Measurements from ENCODE around the gene LCA5L. TPM values are rescaled to one million over a fixed set of nuclear protein-coding genes. Genes with fewer than 3 reads are reported as not detected.
"Not testable (repeated sequence)": the region's sequence is repeated elsewhere in the genome, so short reads cannot be mapped to it uniquely, and the experiment has no call there.

The LCA5L gene
- total and polyA plus RNA-seq, 5 donors from 2014 or later, result not detected

DNA sequence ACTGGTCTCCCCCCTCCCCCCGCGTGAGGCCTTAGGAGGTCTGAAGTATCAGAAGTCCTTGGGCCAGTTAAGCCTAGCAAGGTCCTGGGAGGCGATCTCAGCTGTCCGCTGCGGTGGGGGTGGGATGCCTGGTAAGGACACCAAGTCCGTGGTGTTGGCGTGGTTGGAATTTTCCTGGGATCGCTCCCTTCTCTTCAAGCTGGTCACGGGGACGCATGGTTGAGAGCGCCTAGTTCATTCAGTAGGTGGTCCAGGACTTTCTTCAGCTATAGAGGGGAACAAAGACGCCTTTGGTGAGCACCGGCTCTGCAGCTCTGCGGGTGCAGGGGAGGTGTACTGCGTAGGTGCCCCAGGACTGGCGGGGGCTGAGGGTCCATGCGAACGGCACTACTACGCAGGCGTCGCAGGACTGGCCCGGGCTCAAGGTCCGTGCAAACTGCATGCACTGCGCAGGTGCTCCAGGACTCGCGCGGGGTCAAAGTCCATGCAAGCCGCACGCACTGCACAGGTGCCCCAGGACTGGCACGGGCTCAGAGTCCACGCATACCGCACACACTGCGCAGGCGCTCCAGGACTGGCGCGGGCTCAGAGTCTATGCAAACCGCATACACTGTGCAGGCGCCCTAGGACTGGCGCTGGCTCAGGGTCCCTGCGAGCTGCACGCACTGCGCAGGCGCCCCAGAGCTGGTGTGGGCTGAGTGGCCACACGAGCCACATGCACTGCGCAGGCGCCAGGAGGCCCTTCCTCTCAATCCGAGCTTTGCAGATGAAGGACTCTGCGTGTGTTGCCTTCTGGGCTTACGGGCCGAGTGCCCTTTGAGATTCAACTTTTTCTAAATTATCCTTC is 60.1 kb downstream of the LCA5L start:
- ATAC-seq (ENCODE audit: low read depth in 2 of 2), result peak; percentile 19 to 43
- H3K9me3 ChIP-seq (ENCODE audit: control insufficient read depth in 2 of 2, low read length in 2 of 2), result no peaks in the 10 kb centered on the region
- no peaks in the 10 kb centered on the region for H3K27me3 ChIP-seq (ENCODE audit: control insufficient read depth, insufficient read depth, low read length)
- H3K4me3 Mint-ChIP-seq, result peak overlapping the region; percentile 46 to 77 (median 74)
- H3K27ac Mint-ChIP-seq, result peak overlapping the region in 1 of 3 donors; percentile 56
- H3K4me1 Mint-ChIP-seq, result peaks cover 25 to 50% (median 33%) of the 10 kb centered on the region in 4 donors
- H3K4me3 ChIP-seq (ENCODE audit: low read depth, low read length), result peak overlapping the region; percentile 37
- peak; percentile 46 to 76 (median 53) for DNase-seq
- no peaks in the 10 kb centered on the region for H3K9me3 Mint-ChIP-seq
- H3K27ac ChIP-seq (ENCODE audit: insufficient read depth, low read length, poor library complexity, severe bottlenecking), result no peak overlapping the region
- H3K27me3 Mint-ChIP-seq, result no peaks in the 10 kb centered on the region
- no peaks in the 10 kb centered on the region for H3K36me3 ChIP-seq (ENCODE audit: control insufficient read depth, insufficient read depth, low read length)
- peaks cover 3% of the 10 kb centered on the region for H3K36me3 Mint-ChIP-seq
- H3K4me1 ChIP-seq (ENCODE audit: control insufficient read depth, insufficient read depth, low read length, poor library complexity, severe bottlenecking), result peaks cover 28% of the 10 kb centered on the region

DNA sequence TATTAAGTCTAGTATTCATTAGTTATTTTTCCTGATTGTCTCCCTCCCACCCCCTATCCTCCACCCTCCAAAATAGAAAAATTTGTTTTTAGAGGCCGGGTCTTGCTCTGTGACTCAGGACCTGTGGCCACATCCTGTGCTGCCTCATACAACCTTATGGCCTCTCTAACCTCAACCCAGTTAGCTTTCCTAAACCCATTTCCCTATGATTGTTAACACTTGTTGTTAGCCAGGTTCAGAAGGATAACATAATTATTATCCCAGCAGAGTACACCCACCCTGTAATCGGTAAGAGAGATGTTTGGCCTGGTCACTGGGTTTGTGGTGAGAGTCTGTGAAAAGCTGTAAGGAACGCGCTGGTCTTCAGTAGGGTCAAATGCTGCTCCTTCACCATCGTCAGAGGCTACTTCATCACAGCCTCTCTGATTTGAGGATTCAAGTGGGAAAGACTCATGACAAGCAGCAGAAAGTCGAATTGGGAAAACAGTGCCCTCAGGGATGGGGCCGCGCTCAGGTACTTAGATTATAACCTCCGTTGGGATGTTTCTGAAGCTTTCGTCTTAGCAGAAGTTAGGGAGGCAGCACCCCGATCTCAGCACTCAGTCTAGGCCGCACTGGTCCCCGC is 60.8 kb downstream of the LCA5L start:
- Histone ChIP-seq H3K27ac (ENCODE audit: insufficient read depth, low read length, poor library complexity, severe bottlenecking) (no peak overlapping the region), H3K27me3 (ENCODE audit: control insufficient read depth, insufficient read depth, low read length) (no peaks in the 10 kb centered on the region), H3K9me3 (ENCODE audit: control insufficient read depth in 2 of 2, low read length in 2 of 2) (no peaks in the 10 kb centered on the region), H3K4me1 (ENCODE audit: control insufficient read depth, insufficient read depth, low read length, poor library complexity, severe bottlenecking) (peaks cover 32% of the 10 kb centered on the region), H3K36me3 (ENCODE audit: control insufficient read depth, insufficient read depth, low read length) (no peaks in the 10 kb centered on the region), H3K4me3 (ENCODE audit: low read depth, low read length) (no peak overlapping the region)
- peak overlapping the region in 2 of 3 donors; percentile 26 to 73 for H3K27ac Mint-ChIP-seq
- H3K4me3 Mint-ChIP-seq, result peak overlapping the region in 2 of 4 donors; percentile 51 to 77
- no peaks in the 10 kb centered on the region for H3K36me3 Mint-ChIP-seq
- peaks cover 25 to 53% (median 36%) of the 10 kb centered on the region in 4 donors for H3K4me1 Mint-ChIP-seq
- H3K27me3 Mint-ChIP-seq, result no peaks in the 10 kb centered on the region
- ATAC-seq (ENCODE audit: low read depth in 2 of 2) (no peak), DNase-seq (no peak)
- no peaks in the 10 kb centered on the region for H3K9me3 Mint-ChIP-seq

DNA sequence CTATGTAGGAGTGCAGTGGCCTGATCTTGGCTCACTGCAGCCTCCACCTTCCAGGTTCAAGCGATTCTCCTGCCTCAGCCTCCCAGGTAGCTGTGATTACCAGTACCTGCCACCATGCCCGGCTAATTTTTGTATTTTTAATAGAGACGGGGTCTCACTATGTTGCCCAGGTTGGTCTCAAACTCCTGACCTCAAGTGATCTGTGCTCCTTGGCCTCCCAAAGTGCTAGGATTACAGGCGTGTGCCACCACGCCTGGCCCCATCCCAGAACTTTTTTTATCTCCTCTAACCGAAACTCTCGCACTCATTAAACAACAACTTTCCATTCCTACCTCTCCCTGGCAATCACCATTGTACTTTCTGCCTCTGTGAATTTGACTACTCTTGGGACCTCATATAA is 63.5 kb downstream of the LCA5L start:
- H3K36me3 Mint-ChIP-seq; DNase-seq; H3K36me3 ChIP-seq (ENCODE audit: control insufficient read depth, insufficient read depth, low read length); H3K9me3 Mint-ChIP-seq; H3K9me3 ChIP-seq (ENCODE audit: control insufficient read depth in 2 of 2, low read length in 2 of 2); H3K4me3 ChIP-seq (ENCODE audit: low read depth, low read length); H3K27me3 ChIP-seq (ENCODE audit: control insufficient read depth, insufficient read depth, low read length); H3K27ac ChIP-seq (ENCODE audit: insufficient read depth, low read length, poor library complexity, severe bottlenecking); ATAC-seq (ENCODE audit: low read depth in 2 of 2): not testable (repeated sequence)
- Mint-ChIP-seq H3K27me3 (peaks cover 16% of the 10 kb centered on the region), H3K4me1 (peaks cover 21 to 38% (median 28%) of the 10 kb centered on the region in 4 donors), H3K27ac (peak overlapping the region; percentile 0 to 42 (median 24)), H3K4me3 (peak overlapping the region; percentile 2 to 99 (median 74))
- H3K4me1 ChIP-seq (ENCODE audit: control insufficient read depth, insufficient read depth, low read length, poor library complexity, severe bottlenecking), result peaks cover 26% of the 10 kb centered on the region

DNA sequence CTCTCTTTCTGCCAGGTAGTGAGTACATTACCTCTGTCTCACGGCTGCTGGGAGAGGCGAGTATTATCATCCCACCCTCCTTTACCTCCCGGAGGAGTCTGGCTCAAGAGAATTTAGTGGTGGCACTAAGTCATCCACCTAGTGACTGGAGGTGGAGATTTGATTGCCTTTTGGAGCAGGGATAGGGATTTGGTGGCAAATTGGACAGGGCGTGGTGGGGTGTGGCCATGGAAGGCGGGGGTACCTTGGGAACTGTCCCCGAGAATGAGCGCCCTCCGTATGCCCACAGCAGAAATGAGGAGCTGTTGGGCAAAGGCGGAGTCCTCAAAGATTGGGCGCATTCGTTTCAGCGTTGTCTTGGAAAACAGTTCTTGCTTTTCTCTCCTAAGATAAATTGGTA is 64.6 kb downstream of the LCA5L start:
- H3K27me3 Mint-ChIP-seq, result peaks cover 22% of the 10 kb centered on the region
- peak overlapping the region in 2 of 3 donors; percentile 42 to 94 for H3K27ac Mint-ChIP-seq
- H3K4me3 Mint-ChIP-seq, result peak overlapping the region; percentile 81 to 99 (median 92)
- peaks cover 17 to 35% (median 26%) of the 10 kb centered on the region in 4 donors for H3K4me1 Mint-ChIP-seq
- no peaks in the 10 kb centered on the region for H3K9me3 ChIP-seq (ENCODE audit: control insufficient read depth in 2 of 2, low read length in 2 of 2)
- H3K4me3 ChIP-seq (ENCODE audit: low read depth, low read length), result peak overlapping the region; percentile 88
- H3K9me3 Mint-ChIP-seq, result no peaks in the 10 kb centered on the region
- H3K27me3 ChIP-seq (ENCODE audit: control insufficient read depth, insufficient read depth, low read length), result no peaks in the 10 kb centered on the region
- ATAC-seq (ENCODE audit: low read depth in 2 of 2), result no peak
- peak overlapping the region; percentile 75 for H3K27ac ChIP-seq (ENCODE audit: insufficient read depth, low read length, poor library complexity, severe bottlenecking)
- no peaks in the 10 kb centered on the region for H3K36me3 ChIP-seq (ENCODE audit: control insufficient read depth, insufficient read depth, low read length)
- H3K36me3 Mint-ChIP-seq, result no peaks in the 10 kb centered on the region
- no peak for DNase-seq
- peaks cover 22% of the 10 kb centered on the region for H3K4me1 ChIP-seq (ENCODE audit: control insufficient read depth, insufficient read depth, low read length, poor library complexity, severe bottlenecking)

DNA sequence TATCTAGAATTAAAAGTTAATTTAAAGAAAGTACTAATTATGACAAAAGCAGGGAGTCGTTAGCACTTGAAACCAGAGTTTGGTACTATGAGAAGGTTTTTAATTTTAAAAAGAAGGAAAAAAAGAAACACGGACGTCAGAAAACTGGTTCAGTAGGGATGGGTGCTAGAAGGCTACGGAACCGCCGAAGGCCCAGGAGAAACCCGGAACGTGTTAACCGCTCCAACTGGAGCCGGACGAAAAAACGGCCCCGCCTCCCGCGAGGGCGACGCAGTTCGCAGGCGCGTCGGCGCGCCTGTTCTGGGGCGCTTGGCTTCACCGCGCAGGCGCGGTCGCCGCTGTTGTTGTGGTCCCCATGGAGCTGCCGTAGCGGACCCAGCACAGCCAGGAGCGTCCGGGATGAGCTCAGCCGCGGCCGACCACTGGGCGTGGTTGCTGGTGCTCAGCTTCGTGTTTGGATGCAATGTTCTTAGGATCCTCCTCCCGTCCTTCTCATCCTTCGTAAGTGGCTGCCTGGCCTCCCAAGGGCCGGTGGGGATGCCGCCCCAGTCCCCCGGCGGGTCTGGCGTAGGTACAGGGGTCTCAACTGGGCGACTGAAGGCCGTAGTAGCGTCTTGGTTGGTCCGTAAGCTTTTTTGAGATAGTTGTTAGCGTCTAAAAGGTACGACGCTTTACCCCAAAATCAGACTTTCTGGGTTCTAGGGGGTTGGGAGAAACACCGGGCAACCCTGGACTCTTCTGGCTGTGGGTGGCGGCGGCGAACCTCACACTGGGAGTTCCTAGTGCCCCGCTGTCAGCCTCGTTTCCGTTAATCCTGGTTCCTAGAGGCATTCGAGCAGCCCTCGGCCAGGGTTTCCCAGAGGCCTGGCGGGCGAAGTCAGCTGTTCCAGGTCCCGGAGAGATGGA is 65.3 kb downstream of the LCA5L start:
- DNase-seq (peak; percentile 83 to 89 (median 85)), ATAC-seq (ENCODE audit: low read depth in 2 of 2) (peak; percentile 96 to 98)
- Mint-ChIP-seq H3K27ac (peak overlapping the region; percentile 42 to 94 (median 74)), H3K4me1 (peaks cover 17 to 32% (median 25%) of the 10 kb centered on the region in 4 donors), H3K4me3 (peak overlapping the region; percentile 91 to 99 (median 96)), H3K27me3 (peaks cover 26% of the 10 kb centered on the region), H3K9me3 (no peaks in the 10 kb centered on the region), H3K36me3 (no peaks in the 10 kb centered on the region)
- H3K27ac ChIP-seq (ENCODE audit: insufficient read depth, low read length, poor library complexity, severe bottlenecking), result peak overlapping the region; percentile 75
- no peaks in the 10 kb centered on the region for H3K27me3 ChIP-seq (ENCODE audit: control insufficient read depth, insufficient read depth, low read length)
- no peaks in the 10 kb centered on the region for H3K9me3 ChIP-seq (ENCODE audit: control insufficient read depth in 2 of 2, low read length in 2 of 2)
- peaks cover 22% of the 10 kb centered on the region for H3K4me1 ChIP-seq (ENCODE audit: control insufficient read depth, insufficient read depth, low read length, poor library complexity, severe bottlenecking)
- peak overlapping the region; percentile 88 for H3K4me3 ChIP-seq (ENCODE audit: low read depth, low read length)
- H3K36me3 ChIP-seq (ENCODE audit: control insufficient read depth, insufficient read depth, low read length), result no peaks in the 10 kb centered on the region

DNA sequence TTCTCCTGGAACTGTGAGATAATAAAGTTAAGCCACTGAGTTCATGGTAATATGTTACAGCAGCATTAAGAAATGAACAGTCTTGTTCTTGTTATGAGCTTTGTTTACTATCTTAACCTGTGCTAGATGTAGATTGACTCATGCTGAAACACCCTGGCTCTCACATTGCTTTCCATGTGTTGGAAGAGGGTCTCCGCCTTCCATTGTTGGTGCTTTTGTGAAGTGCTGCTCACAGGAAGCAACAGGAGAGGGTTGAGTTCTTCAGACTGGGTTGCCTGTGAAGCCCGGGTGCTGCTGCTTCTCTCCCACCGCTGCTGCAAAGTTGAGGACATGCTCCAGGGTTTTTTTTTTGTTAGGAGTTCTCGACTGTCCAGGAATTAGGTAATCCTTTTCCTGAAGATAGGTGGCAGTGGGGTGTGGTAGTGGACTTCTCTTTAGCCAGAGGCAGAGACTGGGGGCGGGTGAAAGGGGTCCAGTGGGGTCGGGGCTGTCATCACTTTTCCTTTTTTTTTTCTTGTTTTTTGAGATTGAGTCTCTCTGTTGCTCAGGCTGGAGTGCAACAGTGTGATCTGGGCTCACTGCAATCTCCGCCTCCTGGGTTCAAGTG is 68.0 kb downstream of the LCA5L start:
- H3K27ac ChIP-seq (ENCODE audit: insufficient read depth, low read length, poor library complexity, severe bottlenecking), result no peak overlapping the region
- peaks cover 22% of the 10 kb centered on the region for H3K4me1 ChIP-seq (ENCODE audit: control insufficient read depth, insufficient read depth, low read length, poor library complexity, severe bottlenecking)
- H3K9me3 ChIP-seq (ENCODE audit: control insufficient read depth in 2 of 2, low read length in 2 of 2), result no peaks in the 10 kb centered on the region
- DNase-seq (peak in 1 of 3 donors; percentile 10), ATAC-seq (ENCODE audit: low read depth in 2 of 2) (no peak)
- peak overlapping the region in 2 of 4 donors; percentile 76 to 79 for H3K4me3 Mint-ChIP-seq
- no peak overlapping the region for H3K4me3 ChIP-seq (ENCODE audit: low read depth, low read length)
- peaks cover 12 to 29% (median 19%) of the 10 kb centered on the region in 4 donors for H3K4me1 Mint-ChIP-seq
- no peaks in the 10 kb centered on the region for H3K36me3 Mint-ChIP-seq
- H3K9me3 Mint-ChIP-seq, result no peaks in the 10 kb centered on the region
- H3K27ac Mint-ChIP-seq, result no peak overlapping the region
- peaks cover 8% of the 10 kb centered on the region for H3K27me3 ChIP-seq (ENCODE audit: control insufficient read depth, insufficient read depth, low read length)
- peaks cover 31% of the 10 kb centered on the region for H3K27me3 Mint-ChIP-seq
- no peaks in the 10 kb centered on the region for H3K36me3 ChIP-seq (ENCODE audit: control insufficient read depth, insufficient read depth, low read length)

DNA sequence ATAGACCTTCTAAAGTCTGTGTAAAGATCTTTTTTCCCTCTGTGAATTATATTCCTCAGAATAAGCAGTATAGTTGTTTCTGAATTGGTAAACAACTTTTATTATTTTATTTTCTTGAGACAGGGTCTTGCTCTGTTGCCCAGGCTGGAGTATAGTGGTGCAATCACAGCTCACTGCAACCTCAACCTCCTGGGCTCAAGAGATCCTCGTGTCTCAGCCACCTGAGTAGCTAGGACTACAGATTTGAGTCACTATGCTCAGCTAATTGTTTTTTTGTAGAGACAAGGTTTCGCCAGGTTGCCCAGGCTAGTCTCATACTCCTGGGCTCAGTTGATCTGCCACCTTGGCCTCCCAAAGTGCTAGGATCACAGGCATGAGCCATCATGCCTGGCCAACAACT is 70.1 kb downstream of the LCA5L start:
- peaks cover 35% of the 10 kb centered on the region for H3K27me3 Mint-ChIP-seq
- H3K4me3 Mint-ChIP-seq, result no peak overlapping the region
- peaks cover 8% of the 10 kb centered on the region for H3K4me1 ChIP-seq (ENCODE audit: control insufficient read depth, insufficient read depth, low read length, poor library complexity, severe bottlenecking)
- H3K4me1 Mint-ChIP-seq, result peaks cover 0 to 11% (median 7%) of the 10 kb centered on the region in 4 donors
- H3K27me3 ChIP-seq (ENCODE audit: control insufficient read depth, insufficient read depth, low read length), result peaks cover 11% of the 10 kb centered on the region
- no peaks in the 10 kb centered on the region for H3K9me3 ChIP-seq (ENCODE audit: control insufficient read depth in 2 of 2, low read length in 2 of 2)
- H3K4me3 ChIP-seq (ENCODE audit: low read depth, low read length), result no peak overlapping the region
- H3K36me3 Mint-ChIP-seq, result no peaks in the 10 kb centered on the region
- H3K27ac ChIP-seq (ENCODE audit: insufficient read depth, low read length, poor library complexity, severe bottlenecking), result no peak overlapping the region
- peak in 1 of 3 donors; percentile 30 for DNase-seq
- no peaks in the 10 kb centered on the region for H3K9me3 Mint-ChIP-seq
- H3K36me3 ChIP-seq (ENCODE audit: control insufficient read depth, insufficient read depth, low read length), result no peaks in the 10 kb centered on the region
- no peak for ATAC-seq (ENCODE audit: low read depth in 2 of 2)
- H3K27ac Mint-ChIP-seq, result no peak overlapping the region

Data from CD4-positive, CD25-positive, alpha-beta regulatory T cell (primary cell).